HG03135 (cell line): Measurements from ENCODE around the gene DENND1A.

Source experiments
- ATAC-seq: cut with Tn5 transposase; IDR thresholded peaks from one replicate; pipeline ENCODE4 v1.9.1; 2021; ENCODE audit warnings: mild to moderate bottlenecking, moderate library complexity; ENCODE audit not compliant: unreplicated experiment

Gene DENND1A

DNA sequence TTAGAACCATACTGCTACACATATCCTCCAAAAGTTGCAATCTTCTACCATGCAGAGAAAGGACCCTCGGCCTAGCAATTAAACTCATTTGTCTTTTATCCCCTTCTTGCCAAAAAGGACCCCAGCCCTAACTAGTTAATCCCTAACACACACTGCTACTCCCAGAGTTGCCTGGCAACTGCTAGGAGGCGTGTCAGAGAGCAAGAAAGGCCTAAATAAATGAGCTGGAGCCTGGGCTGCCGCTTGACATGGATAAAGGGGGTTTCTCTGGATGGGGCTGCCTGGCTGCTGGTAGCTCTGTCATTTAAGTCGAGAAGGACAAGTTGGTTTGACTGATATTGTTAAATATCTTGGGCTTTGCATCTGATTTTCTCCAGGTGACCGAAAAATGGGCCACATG lies 379.1 kb downstream of the DENND1A start:
- ATAC-seq: no peak

GRCh38 chr9:123550012-123550411 lies 379.9 kb downstream of the DENND1A start:
- ATAC-seq: no peak

DNA sequence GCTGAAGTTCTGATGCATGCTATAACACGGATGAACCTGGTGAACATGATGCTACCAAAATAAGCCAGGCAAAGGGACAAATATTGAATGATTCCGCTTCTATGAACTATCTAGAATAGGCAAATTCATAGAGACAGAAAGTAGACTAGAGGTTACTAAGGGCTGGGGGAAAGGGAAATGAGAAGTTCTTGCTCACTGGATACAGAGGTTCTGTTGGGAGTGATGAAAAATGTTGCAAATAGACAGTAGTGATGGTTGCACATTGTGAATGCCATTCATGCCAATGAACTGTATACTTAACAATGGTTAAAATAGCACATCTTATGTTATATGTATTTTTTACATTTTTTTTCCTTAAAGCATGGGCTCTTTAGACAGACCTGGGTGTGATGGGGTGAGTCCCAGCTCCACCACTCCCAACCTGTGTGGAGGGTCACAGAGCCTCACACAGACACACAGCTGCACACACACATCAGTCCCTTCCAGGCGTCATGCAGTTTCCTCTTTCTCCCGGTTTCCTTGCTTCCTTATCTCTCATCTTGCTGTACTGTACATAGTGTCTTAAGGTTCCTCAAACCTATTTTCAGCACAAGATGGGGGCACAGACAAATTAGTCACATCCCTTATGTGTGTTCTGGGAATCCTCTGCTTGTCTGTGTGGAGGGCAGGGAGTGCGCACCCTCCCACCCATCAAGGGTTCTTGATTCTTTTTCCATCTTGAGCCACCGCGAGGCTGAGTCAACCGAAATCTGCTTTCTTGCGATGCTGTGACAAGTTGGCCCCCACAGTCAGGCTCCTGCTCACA lies 381.0 kb downstream of the DENND1A start:
- no peak for ATAC-seq

GRCh38 chr9:123544007-123544827 lies 385.7 kb downstream of the DENND1A start:
- no peak for ATAC-seq

DNA sequence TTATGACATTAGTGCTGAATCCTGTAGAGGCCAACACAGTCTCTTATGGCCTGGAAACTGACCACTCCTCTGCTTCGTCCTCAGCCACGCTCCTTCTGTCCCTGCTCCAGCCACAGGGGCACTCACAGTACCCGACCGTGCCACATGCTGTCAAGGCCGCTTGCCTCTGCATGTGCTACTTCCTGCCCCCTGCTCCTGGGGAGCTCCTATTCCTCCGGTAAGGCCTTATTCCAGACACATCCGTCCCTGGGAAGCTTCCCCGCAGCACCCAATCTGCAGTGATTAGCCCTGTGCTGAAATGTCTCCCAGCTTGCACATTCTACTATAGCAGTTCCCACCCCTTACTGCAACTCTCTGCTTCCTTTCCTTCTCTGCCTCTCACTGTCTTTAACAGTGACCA lies 386.4 kb downstream of the DENND1A start:
- ATAC-seq: no peak

GRCh38 chr9:123542435-123543225 lies 387.3 kb downstream of the DENND1A start:
- ATAC-seq: no peak

DNA sequence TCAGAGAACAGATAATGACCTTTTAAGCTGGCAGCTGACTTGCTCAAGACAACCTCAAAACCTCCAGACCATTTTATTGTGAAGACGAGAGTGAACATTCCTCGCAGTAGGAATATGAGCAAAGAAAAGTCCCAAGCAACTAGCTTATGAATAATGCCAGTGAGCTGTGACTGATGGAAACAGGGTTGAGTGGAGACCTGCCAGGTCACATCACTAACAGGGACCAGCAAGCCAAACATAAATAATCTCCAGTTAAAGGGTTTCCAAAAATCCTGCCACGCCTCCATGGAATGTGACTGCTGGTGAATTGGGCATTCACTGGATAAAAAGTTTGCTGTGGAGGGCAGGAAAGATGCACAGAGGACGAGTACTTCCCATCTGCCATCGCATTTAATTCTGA lies 388.5 kb downstream of the DENND1A start:
- ATAC-seq: no peak

GRCh38 chr9:123540457-123540856 lies 389.5 kb downstream of the DENND1A start:
- ATAC-seq: no peak

DNA sequence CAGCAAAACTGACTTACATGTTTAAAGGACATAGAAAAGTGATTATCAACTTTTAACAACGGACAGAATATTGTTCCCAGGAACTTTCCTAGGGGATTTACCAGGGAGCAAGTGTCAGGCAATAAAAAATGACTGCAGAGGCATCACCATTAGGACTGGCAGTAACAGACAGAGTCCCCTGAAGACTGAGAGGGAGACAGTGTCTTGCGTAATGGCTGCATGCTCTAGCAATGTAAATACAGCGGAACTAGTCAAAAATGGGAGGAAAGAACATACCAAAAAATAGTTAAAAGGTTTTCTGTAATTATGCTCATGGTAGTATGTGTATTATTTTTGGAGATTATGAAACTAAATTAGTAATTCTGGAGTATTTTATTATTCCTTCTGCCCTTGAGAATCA lies 392.1 kb downstream of the DENND1A start:
- no peak for ATAC-seq

- no peak for ATAC-seq
Measured at GRCh38 chr9:123536455-123536868, 393.5 kb downstream of the DENND1A start.

DNA sequence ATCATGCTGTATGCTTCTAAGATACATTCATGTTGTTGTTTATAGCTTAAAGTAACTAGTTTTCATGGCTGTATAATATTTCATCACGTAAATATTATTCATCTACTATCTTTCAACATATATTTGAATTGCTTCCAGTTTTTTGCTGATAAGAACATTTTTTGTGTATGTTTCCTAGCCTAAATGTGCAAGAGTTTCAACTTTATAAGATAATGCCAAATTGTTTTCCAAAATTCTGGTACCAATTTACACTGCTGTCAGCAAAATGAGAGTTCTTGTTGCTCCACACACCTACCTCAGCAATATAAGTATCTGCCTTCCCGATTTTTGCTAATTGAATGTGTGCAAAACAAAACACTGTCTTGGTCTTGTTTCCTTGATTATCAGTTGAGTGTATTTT lies 395.6 kb downstream of the DENND1A start:
- no peak for ATAC-seq

GRCh38 chr9:123530244-123530643 lies 399.7 kb downstream of the DENND1A start:
- no peak for ATAC-seq

- no peak for ATAC-seq
Measured at GRCh38 chr9:123528501-123528900, 401.4 kb downstream of the DENND1A start.

DNA sequence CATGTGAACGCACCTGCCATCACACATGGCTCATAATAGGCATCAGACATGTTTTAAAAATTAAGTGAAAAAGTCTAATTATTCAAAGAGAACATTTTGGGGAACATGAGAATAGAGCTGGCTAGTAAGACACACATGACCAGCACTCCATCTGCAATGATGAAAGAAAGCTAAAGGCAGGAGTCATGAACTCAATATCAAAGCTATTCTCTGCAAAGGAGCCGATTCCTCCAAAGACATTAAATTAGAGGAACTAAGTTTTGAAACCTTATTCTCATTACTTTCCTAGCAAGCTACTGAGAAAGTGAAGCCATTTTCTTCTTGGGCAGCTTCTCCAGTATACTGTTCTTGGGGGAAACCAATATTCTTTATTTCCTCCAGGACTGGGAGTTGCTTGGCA lies 401.9 kb downstream of the DENND1A start:
- ATAC-seq: no peak

GRCh38 chr9:123525957-123526356 lies 404.0 kb downstream of the DENND1A start:
- ATAC-seq: no peak

DNA sequence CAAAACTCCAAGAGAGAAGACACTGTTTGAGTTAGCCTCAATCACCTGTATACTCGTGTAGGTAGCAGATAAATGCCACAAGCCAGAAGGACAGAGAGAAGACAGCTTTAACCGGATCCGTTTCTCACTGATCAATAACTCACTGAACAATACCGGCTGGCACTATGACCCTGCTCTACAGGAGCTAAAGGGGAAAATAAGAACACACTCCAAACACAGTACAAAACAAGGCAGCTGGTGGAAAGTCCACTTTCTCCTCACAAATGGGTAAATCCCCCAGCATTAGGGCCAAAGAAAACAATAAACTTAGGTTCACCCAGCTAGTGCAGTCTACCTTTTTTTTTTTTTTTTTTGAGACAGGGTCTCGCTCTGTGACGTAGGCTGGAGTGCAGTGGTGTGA lies 404.5 kb downstream of the DENND1A start:
- no peak for ATAC-seq

DNA sequence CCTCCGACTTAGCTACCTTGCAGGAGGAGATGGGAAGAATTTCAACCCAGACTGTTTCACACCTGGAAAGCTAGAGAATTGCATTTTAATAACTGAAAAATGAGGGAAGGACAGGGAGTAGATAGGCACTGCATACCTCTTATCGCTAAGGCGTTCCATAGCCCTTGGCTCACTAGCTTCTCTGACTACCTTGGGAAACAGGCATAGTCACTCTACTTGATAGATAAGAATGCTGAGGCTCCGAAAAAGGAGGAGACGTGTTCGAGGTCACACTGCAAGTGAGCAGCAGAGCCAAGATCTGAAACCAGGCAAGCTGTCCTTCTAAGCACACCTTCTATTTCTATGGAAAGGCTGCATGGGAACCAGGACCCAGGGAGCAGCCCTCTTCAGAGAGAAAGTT lies 405.1 kb downstream of the DENND1A start:
- no peak for ATAC-seq

DNA sequence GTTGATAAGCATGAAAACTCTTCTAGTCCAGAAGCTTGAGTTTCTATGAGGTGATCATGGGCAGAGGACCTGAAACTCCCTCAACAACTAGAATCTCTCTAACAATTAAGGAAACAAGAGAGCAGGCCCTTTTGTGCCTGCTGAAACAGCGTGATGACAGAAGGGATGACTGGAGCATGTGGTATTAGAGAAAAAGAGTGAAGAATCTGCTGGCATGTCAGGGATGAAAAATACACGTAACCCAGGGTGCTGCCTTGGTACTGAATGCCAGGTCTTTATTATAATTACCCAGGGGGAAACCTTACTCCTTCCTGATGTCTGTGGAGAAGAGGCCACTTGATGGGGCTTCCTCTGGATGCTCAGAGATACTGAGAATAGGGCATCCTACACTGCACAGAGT lies 406.1 kb downstream of the DENND1A start:
- no peak for ATAC-seq

DNA sequence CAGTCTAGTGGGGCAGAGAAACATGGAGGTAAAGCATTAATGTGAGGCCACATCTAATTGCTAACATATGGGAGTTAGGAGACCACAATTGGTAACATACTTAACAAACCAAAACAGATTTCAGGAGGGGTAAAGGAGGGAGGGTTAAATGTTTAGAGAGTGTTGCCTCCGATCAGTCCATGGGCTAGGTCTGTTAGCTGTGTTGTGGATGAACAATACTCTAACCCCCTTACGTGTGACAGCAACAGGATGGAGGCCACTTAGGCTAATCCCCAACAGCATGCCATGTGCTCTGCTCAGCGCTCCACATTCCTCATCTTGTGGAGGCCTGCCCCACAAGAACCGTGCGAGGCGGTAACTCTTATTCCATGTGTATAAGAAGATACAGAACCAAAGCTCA lies 406.9 kb downstream of the DENND1A start:
- ATAC-seq: no peak

- no peak for ATAC-seq
Measured at GRCh38 chr9:123522251-123522650, 407.7 kb downstream of the DENND1A start.

GRCh38 chr9:123518338-123518737 lies 411.6 kb downstream of the DENND1A start:
- no peak for ATAC-seq
